Gastroesophageal sphincter (tissue), 4 donors: Measurements from ENCODE around the gene ZNF784. TPM values are rescaled to one million over a fixed set of nuclear protein-coding genes. Genes with fewer than 3 reads are reported as not detected.
A peak's percentile ranks its signal among the peaks of the same experiment; 100 is the strongest.

Experiments
- ATAC-seq: fragments of 150-250 bp; one replicate; pipeline ENCODE4 v1.9.1; 2016; ENCODE audit warnings: mild to moderate bottlenecking, moderate library complexity
- H3K27ac ChIP-seq, 4 donors: fragments of 200-600 bp; sonication (generic) in 3 of 4; 1 replicate in 3 of 4; 2 replicates in 1 of 4; pipeline ENCODE4 v1.5.1; 2016 to 2019
- H3K27me3 ChIP-seq: fragments of 200-600 bp; sonication (generic); one replicate; pipeline ENCODE4 v1.5.1; 2019
- H3K36me3 ChIP-seq, 2 donors: fragments of 200-600 bp; sonication (generic); one replicate each; pipeline ENCODE4 v1.5.1; 2019; ENCODE audit warnings: control low read depth in 1 of 2
- H3K4me1 ChIP-seq, 3 donors: fragments of 200-600 bp; sonication (generic); 1 replicate in 2 of 3; 2 replicates in 1 of 3; pipeline ENCODE4 v1.5.1; 2016 to 2019; ENCODE audit warnings: control low read depth in 2 of 3
- H3K4me3 ChIP-seq, 2 donors: fragments of 200-600 bp; sonication (generic); one replicate each; pipeline ENCODE4 v1.5.1; 2019; ENCODE audit warnings: mild to moderate bottlenecking in 1 of 2, moderate library complexity in 1 of 2
- H3K9me3 ChIP-seq, 3 donors: fragments of 200-600 bp; sonication (generic); one replicate each; pipeline ENCODE4 v1.5.1; 2017 to 2019; ENCODE audit warnings: control low read depth in 2 of 3
- CTCF ChIP-seq, 4 experiments: fragments of 200-600 bp in 2 of 4; fragments of 450-650 bp in 2 of 4; sonication (generic) in 1 of 4; IDR thresholded peaks; one replicate each; pipeline ENCODE4 v1.5.1; 2017 to 2019; ENCODE audit warnings: antibody characterized with exemption in 4 of 4, mild to moderate bottlenecking in 2 of 4, moderate library complexity in 2 of 4
- EP300 ChIP-seq: sonication (generic); formaldehyde crosslinking; IDR thresholded peaks from one replicate; pipeline ENCODE4 v1.6.1; 2017; ENCODE audit warnings: antibody characterized with exemption, mild to moderate bottlenecking
- POLR2A ChIP-seq, 2 donors: fragments of 450-650 bp; IDR thresholded peaks; one replicate each; pipeline ENCODE4 v1.6.1; 2017; ENCODE audit warnings: antibody characterized with exemption in 2 of 2, mild to moderate bottlenecking in 2 of 2, moderate library complexity in 1 of 2
- POLR2AphosphoS5 ChIP-seq: sonication (generic); formaldehyde crosslinking; IDR thresholded peaks from one replicate; pipeline ENCODE4 v1.6.1; 2017; ENCODE audit warnings: antibody characterized with exemption
- WGBS, 2 donors: methylation state at CpG; one replicate each; pipeline ENCODE4 v1.1.5; 2018; ENCODE audit warnings: low coverage in 1 of 2; 5-methylcytosine and 5-hydroxymethylcytosine counted together
- total RNA-seq, 4 donors: library from RNA; depleted of rRNA; stranded (reverse); fragments of >200 nt; gene quantifications; one replicate each; pipeline ENCODE4 v1.1.0, GENCODE V29; 2016

Gene ZNF784
- total RNA-seq, 4 donors from 2014 or later, result 0.54 to 8.1 (median 4.8) TPM

- H3K27ac ChIP-seq, result peak overlapping the region in 1 of 4 donors; percentile 35
- ATAC-seq, result no peak
- H3K4me1 ChIP-seq, result peaks cover 0 to 38% (median 5%) of the 10 kb centered on the region in 3 donors
- peaks cover 0 to 63% of the 10 kb centered on the region in 2 donors for H3K36me3 ChIP-seq
- H3K27me3 ChIP-seq, result no peaks in the 10 kb centered on the region
- TF ChIP-seq POLR2A (IDR thresholded peaks at IDR 0.05), result no peak
- no peak for TF ChIP-seq EP300
- TF ChIP-seq CTCF (IDR thresholded peaks at IDR 0.05), result no peak
- TF ChIP-seq POLR2AphosphoS5, result no peak
- H3K4me3 ChIP-seq, result no peak overlapping the region
- H3K9me3 ChIP-seq, result no peaks in the 10 kb centered on the region
- WGBS, 2 donors, result 67 to 86% methylated on average over 1 to 2 of the region's 3 CpGs
These were observed 12.3 kb downstream of the ZNF784 start for GRCh38 chr19:55611983-55612645.

- WGBS, 2 donors, result 70 to 90% methylated on average over 2 of the region's 15 CpGs
- H3K4me1 ChIP-seq, result peaks cover 0 to 45% (median 12%) of the 10 kb centered on the region in 3 donors
- no peaks in the 10 kb centered on the region for H3K9me3 ChIP-seq
- no peak overlapping the region for H3K4me3 ChIP-seq
- ATAC-seq, result no peak
- H3K27me3 ChIP-seq, result no peaks in the 10 kb centered on the region
- no peak for TF ChIP-seq CTCF (IDR thresholded peaks at IDR 0.05)
- TF ChIP-seq POLR2AphosphoS5, result no peak
- no peak for TF ChIP-seq EP300
- no peak for TF ChIP-seq POLR2A (IDR thresholded peaks at IDR 0.05)
- peak overlapping the region in 1 of 4 donors; percentile 35 for H3K27ac ChIP-seq
- H3K36me3 ChIP-seq, result peaks cover 0 to 56% of the 10 kb centered on the region in 2 donors
These were observed 12.9 kb downstream of the ZNF784 start for GRCh38 chr19:55611300-55611982.

GRCh38 chr19:55609326-55609725, 15.0 kb downstream of the ZNF784 start:
- H3K4me1 ChIP-seq, result peaks cover 0 to 60% (median 21%) of the 10 kb centered on the region in 3 donors
- no peaks in the 10 kb centered on the region for H3K27me3 ChIP-seq
- H3K36me3 ChIP-seq, result peaks cover 0 to 35% of the 10 kb centered on the region in 2 donors
- WGBS, 2 donors, result 87 to 92% methylated on average over 4 to 5 of the region's 5 CpGs
- H3K4me3 ChIP-seq, result no peak overlapping the region
- ATAC-seq, result no peak
- TF ChIP-seq POLR2A (IDR thresholded peaks at IDR 0.05) (no peak), POLR2AphosphoS5 (no peak), CTCF (IDR thresholded peaks at IDR 0.05) (no peak), EP300 (no peak)
- no peak overlapping the region for H3K27ac ChIP-seq
- H3K9me3 ChIP-seq, result no peaks in the 10 kb centered on the region

GRCh38 chr19:55606817-55607216, 17.5 kb downstream of the ZNF784 start:
- peak overlapping the region in 1 of 2 donors; percentile 81 for H3K4me3 ChIP-seq
- WGBS, 2 donors, result 56 to 64% methylated on average over 7 to 8 of the region's 9 CpGs
- H3K4me1 ChIP-seq, result peaks cover 0 to 56% (median 21%) of the 10 kb centered on the region in 3 donors
- TF ChIP-seq CTCF (IDR thresholded peaks at IDR 0.05) (no peak), POLR2AphosphoS5 (no peak), POLR2A (IDR thresholded peaks at IDR 0.05) (no peak), EP300 (no peak)
- no peak for ATAC-seq
- H3K36me3 ChIP-seq, result peaks cover 0 to 32% of the 10 kb centered on the region in 2 donors
- H3K27me3 ChIP-seq, result no peaks in the 10 kb centered on the region
- H3K9me3 ChIP-seq, result no peaks in the 10 kb centered on the region
- H3K27ac ChIP-seq, result peak overlapping the region in 3 of 4 donors; percentile 94 to 97 (median 96)

GRCh38 chr19:55606471-55606787, 17.9 kb downstream of the ZNF784 start:
- peak overlapping the region in 1 of 2 donors; percentile 81 for H3K4me3 ChIP-seq
- H3K36me3 ChIP-seq, result peaks cover 0 to 32% of the 10 kb centered on the region in 2 donors
- WGBS, 2 donors, result 3% methylated on average over 4 of the region's 12 CpGs; no CpG with 5 or more reads in 1 of the 2 donors
- TF ChIP-seq EP300 (no peak), CTCF (IDR thresholded peaks at IDR 0.05) (no peak), POLR2A (IDR thresholded peaks at IDR 0.05) (no peak), POLR2AphosphoS5 (no peak)
- H3K4me1 ChIP-seq, result peaks cover 0 to 55% (median 18%) of the 10 kb centered on the region in 3 donors
- ATAC-seq, result no peak
- no peaks in the 10 kb centered on the region for H3K27me3 ChIP-seq
- H3K27ac ChIP-seq, result peak overlapping the region in 3 of 4 donors; percentile 94 to 97 (median 96)
- no peaks in the 10 kb centered on the region for H3K9me3 ChIP-seq
